Limb (tissue), 2 donors: Measurements from ENCODE around the gene PDXP.
A peak's percentile ranks its signal among the peaks of the same experiment; 100 is the strongest.

Experiments used
- DNase-seq, 2 donors: peaks; one replicate each; pipeline ENCODE4 v3.0.0-alpha.2; 2016; ENCODE audit errors: extremely low spot score in 2 of 2

The PDXP gene

GRCh38 chr22:37628830-37629229, 29.7 kb upstream of the PDXP start:
- no peak for DNase-seq

GRCh38 chr22:37629928-37630327, 28.6 kb upstream of the PDXP start:
- DNase-seq = no peak

GRCh38 chr22:37630839-37631435, 27.6 kb upstream of the PDXP start:
- no peak for DNase-seq

- no peak for DNase-seq
These were observed 26.9 kb upstream of the PDXP start for GRCh38 chr22:37631448-37632173.

GRCh38 chr22:37632174-37633088, 26.1 kb upstream of the PDXP start:
- DNase-seq = no peak

GRCh38 chr22:37633089-37633624, 25.4 kb upstream of the PDXP start:
- DNase-seq = no peak

- peak; percentile 88 to 90 for DNase-seq
These were observed 24.7 kb upstream of the PDXP start for GRCh38 chr22:37633625-37634416.

GRCh38 chr22:37634417-37634924, 24.1 kb upstream of the PDXP start:
- no peak for DNase-seq

- no peak for DNase-seq
These were observed 23.4 kb upstream of the PDXP start for GRCh38 chr22:37635157-37635556.

GRCh38 chr22:37636186-37636948, 22.2 kb upstream of the PDXP start:
- DNase-seq = no peak

GRCh38 chr22:37636949-37637273, 21.6 kb upstream of the PDXP start:
- no peak for DNase-seq

GRCh38 chr22:37638391-37639069, 20.0 kb upstream of the PDXP start:
- DNase-seq = peak in 1 of 2 donors; percentile 36

GRCh38 chr22:37639070-37639760, 19.3 kb upstream of the PDXP start, which contains the start of gene SH3BP1:
Gene SH3BP1 (plus strand): TSS chr22:37639669. CDS start chr22:37639788, 119 bp downstream.
- peak in 1 of 2 donors; percentile 72 for DNase-seq

- peak in 1 of 2 donors; percentile 50 for DNase-seq
These were observed 18.5 kb upstream of the PDXP start for GRCh38 chr22:37639771-37640590.

- DNase-seq = peak in 1 of 2 donors; percentile 36
These were observed 17.6 kb upstream of the PDXP start for GRCh38 chr22:37640591-37641560.

- no peak for DNase-seq
These were observed 17.0 kb upstream of the PDXP start for GRCh38 chr22:37641561-37641949.
